Heart left ventricle (tissue), 13 donors: ENCODE measurements around the gene CHST11.

ENCODE experiments used
- POLR2A ChIP-seq, 2 donors: fragments of 450-650 bp; IDR thresholded peaks; one replicate each; pipeline ENCODE4 v1.6.1; 2017; ENCODE audit warnings: antibody characterized with exemption in 2 of 2, mild to moderate bottlenecking in 2 of 2, moderate library complexity in 2 of 2
- TF ChIP-seq, protein P1 (sequence below), 12 donors: fragments of 200-600 bp; sonication (generic) in 4 of 12; IDR thresholded peaks; one replicate each; pipeline versions ENCODE4 v1.5.0 to v1.8.0; 2018 to 2022; ENCODE audit warnings: antibody characterized with exemption in 12 of 12, mild to moderate bottlenecking in 5 of 12
- donor health status: ischemic (EF 13 %, LVEDD 7.1; RV severe dilation, severe dysfunction).
- donor health status: DM: no; HTN: yes; CAD: no.
- donor health status: DM: no; HTN: no; CAD: no.
- donor health status: ischemic (EF 25% LVEDD 6.9; RV normal size, moderate dysfunction).
- donor health status: ischemic (EF 25% LVEDD 5.7; RV mildly dilated, moderate dysfunction).
- donor health status: ischemic (EF 35%, LVEDD 5.7; RV mildly dilated, moderate dysfunction).
- donor health status: nonischemic (EF 11% LVEDD 7.7; RV severe dilation, severe dysfunction).
- donor health status: DM: yes; HTN: yes; CAD: no.
- donor health status: PGD.
- donor health status: ischemic (EF 29% LVEDD 5.4; RV normal size, mild dysfunction).
- donor health status: nonischemic (EF 23%, LVEDD 6.1; RV moderate dilation, normal function).

DNA sequence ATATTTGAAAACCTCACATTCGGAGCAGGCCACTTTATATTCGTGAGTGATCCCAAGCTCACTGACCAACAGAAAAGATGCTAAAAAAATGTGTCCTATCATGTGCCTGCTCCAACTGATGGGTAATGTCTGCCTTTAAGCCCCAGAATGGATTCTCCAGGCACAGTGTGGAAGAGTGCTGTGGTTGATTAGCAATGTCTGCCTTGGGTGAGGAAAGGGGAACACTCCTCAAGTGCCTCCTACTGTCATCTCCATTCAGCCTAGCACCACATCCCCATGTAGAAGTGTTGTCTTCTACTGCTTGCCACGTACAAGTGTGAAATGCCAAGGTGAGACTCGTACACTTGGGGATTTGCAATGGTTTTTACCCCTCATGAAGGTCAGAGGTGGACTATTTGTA is 302.0 kb downstream of the CHST11 start:
- no peak for TF ChIP-seq POLR2A (IDR thresholded peaks at IDR 0.05)
- TF ChIP-seq, protein P1, sequence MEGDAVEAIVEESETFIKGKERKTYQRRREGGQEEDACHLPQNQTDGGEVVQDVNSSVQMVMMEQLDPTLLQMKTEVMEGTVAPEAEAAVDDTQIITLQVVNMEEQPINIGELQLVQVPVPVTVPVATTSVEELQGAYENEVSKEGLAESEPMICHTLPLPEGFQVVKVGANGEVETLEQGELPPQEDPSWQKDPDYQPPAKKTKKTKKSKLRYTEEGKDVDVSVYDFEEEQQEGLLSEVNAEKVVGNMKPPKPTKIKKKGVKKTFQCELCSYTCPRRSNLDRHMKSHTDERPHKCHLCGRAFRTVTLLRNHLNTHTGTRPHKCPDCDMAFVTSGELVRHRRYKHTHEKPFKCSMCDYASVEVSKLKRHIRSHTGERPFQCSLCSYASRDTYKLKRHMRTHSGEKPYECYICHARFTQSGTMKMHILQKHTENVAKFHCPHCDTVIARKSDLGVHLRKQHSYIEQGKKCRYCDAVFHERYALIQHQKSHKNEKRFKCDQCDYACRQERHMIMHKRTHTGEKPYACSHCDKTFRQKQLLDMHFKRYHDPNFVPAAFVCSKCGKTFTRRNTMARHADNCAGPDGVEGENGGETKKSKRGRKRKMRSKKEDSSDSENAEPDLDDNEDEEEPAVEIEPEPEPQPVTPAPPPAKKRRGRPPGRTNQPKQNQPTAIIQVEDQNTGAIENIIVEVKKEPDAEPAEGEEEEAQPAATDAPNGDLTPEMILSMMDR (IDR thresholded peaks at IDR 0.05): no peak
